IPS DF 4.7 (cell line): ENCODE results near the gene NHSL1.

Experiments
- DNase-seq: peaks from one replicate; pipeline ENCODE4 v3.0.0-alpha.2; 2013; ENCODE audit warnings: low spot score; ENCODE audit errors: extremely low read depth

The NHSL1 gene

DNA sequence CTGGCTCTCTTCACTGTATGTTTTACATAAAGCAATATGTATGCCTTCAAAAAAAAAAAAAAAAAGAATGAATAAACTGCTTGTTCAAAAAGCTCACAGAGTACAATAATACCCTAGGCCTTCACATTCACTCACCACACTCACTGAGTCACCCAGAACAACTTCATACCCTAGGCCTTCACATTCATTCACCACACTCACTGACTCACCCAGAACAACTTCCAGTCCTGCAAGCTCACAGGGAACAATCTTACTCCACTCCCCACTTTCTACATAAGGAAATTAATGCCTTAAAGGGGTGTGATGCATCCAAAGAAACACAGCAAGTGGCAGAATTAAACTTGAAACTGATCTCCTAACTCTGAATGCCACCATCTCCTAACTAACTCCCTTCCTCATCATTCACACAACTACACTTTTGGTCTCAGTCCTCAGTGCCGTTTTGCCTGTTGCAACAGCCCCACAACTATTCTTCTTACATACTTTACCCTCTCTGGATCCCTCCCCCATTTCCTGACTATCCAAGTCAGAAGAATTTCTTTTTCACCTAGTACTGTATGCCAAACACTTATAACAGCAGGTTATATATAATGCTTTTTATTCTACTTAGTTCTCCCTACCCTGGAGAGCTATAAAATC, 34.2 kb downstream of the NHSL1 start:
- DNase-seq: no peak

- no peak for DNase-seq
Measured at GRCh38 chr6:138464085-138464484, 35.2 kb downstream of the NHSL1 start.

DNA sequence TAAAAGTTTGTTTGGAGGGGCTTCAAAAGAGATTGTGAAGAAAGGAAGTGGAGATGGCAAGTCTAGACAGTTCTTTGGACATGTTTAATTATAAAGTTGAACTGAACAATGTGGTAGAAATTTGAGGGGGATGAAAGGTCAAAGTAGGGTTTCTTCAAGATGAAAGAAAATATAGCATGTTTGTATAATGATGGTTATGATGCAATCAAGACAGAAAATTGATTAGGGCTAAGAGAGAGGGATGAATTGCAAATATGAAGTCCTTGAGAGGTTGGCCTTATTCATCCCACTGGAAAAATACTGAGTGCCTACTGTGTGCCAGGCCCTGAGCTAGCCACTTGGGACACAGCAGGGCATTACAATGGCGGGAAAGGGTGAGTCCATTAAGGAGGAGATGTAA, 37.6 kb downstream of the NHSL1 start:
- no peak for DNase-seq

DNA sequence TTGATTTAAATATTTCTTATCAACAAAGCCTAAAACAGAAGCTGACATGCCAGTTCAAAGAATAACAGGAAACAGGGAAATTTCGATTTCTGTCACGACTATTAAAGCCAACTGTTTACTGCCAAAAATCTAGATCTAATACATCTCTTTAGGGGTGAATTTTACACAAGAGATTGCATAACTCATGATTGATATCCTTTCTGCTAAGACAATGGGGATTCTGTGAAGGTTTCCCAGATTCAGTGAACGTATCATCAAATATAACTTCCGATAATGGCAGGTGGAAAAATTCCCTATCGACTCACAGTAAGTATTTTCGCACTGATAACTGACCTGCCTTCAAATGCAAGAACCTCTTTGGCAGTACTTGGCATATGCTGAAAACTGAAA, 42.9 kb downstream of the NHSL1 start:
- no peak for DNase-seq

GRCh38 chr6:138455746-138456400, 43.4 kb downstream of the NHSL1 start:
- DNase-seq: no peak

DNA sequence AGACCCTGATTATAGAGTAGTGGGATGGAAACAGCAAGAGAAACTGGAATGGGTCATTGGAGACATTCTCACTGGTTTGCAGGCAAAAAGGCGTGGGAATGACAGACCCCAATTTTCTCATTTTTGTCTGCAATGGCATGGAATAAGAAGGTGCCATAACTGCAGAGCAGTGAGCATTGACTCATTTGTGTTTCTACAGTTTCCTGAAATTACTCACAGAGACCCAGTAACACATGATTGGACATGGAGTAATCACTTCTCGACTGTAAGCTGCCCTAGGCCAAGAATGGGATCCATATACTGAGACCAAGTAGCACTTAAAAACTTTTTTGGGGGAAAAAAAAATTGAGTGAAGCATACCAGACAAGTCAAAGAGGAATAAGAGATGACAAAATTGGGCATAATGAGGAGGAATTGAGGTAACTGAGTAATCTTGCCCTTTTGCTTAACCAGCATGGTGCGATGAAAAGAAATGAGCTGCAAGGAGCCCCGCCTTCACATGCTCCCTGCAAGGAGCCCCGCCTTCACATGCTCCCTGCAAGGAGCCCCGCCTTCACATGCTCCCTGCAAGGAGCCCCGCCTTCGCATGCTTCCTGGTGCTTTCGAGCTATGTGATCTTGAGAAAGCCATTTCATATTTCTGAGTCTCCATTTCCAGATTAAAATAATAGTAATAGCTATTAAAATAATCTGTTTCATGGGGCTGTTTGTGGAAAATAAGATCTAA, 44.1 kb downstream of the NHSL1 start:
- DNase-seq: no peak

DNA sequence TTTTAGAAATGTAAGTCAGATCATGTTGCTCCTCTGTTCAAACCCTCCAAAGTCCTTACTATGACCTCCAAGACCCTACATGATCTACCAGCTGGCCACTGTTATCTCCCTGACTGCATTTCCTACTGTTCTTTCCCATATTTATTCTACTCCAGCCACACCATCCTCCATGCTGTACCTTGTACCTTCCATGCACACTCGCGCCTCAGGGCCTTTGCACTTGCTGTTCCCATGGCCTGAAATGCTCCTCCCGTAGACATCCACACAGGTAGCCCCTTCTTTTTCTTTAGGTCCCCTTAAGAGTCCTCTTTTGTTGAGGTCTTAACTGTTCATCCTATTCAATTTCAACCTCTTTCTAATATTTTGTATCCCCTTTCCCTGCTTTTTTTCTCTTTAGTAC, 48.3 kb downstream of the NHSL1 start:
- no peak for DNase-seq

DNA sequence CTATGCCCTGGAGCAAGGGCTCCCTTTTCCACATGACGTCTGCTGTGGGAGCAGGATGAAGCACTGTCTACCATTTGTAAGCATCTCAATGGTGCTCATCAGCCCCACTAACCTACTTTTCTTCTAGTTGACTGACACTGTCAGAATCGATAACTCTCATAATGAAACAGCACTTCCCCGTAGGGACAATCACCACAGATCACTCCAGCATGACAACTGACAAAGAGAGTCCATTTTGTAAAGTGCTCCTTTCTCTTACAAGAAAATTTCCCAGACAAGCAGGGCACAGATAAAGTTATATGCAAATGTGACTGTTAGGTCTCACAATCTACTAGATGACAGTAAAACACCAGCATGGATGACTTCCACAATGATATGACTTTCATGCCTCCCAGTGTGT, 48.8 kb downstream of the NHSL1 start:
- no peak for DNase-seq

DNA sequence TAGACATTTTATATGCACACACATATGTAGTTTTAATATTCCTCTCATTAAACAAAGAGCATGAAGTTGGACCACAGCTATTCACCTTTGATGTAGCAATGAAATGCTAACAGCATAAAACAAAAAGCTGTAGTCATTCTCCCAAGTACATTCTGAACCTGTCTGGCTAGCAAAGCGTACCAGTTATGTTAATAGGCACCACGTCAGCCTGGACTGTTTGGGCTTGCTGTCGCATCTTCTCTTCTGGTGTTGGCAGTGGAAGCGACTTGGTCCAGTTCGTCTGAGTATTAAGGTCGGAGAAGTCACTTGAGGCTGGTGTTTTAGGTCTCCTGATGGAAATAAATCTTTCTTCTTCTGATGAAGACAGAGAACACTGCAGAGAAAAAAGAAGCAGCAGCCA, 52.5 kb downstream of the NHSL1 start:
- DNase-seq: no peak

GRCh38 chr6:138443979-138444378, 55.3 kb downstream of the NHSL1 start:
- DNase-seq: no peak

DNA sequence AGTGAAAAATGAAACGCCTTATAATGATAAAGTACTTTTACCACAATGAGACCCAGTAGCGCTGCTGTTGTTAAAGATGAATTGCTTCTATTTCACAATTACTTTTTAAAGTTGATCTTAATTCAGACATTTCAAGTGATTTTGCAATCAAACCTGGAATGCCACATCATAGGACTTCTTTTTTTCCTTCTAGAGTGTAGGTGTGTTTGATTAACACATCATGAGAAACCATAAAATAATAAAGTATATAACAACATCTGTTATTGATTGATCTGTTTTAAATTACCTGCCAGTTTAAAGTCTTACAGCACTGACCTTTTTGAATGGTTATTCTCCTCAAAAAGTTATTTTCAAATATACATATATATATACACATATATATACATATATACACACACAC, 56.6 kb downstream of the NHSL1 start:
- no peak for DNase-seq

- DNase-seq: no peak
Measured at GRCh38 chr6:138441965-138442364, 57.3 kb downstream of the NHSL1 start.

- no peak for DNase-seq
Measured at GRCh38 chr6:138440758-138441357, 58.4 kb downstream of the NHSL1 start.

DNA sequence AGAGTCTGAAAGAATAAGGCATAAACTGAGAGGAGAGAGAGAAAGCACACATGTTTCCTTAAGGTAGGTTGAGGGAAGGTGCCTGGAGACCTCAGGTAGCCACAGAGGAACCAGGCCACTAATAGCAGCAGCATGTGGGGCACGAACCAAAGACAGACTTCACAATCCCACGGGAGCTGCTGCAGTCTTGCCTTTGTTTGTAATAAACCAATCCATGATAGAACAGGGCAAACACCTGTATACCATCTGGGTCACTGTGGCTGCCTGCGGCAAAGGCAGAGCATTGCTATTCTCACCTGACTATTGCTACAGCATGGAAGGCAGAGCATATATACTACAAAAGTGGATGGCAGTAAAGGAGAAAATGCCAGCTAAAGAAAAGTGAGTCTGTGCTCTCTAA, 59.0 kb downstream of the NHSL1 start:
- DNase-seq: no peak

- no peak for DNase-seq
Measured at GRCh38 chr6:138439546-138439945, 59.7 kb downstream of the NHSL1 start.

DNA sequence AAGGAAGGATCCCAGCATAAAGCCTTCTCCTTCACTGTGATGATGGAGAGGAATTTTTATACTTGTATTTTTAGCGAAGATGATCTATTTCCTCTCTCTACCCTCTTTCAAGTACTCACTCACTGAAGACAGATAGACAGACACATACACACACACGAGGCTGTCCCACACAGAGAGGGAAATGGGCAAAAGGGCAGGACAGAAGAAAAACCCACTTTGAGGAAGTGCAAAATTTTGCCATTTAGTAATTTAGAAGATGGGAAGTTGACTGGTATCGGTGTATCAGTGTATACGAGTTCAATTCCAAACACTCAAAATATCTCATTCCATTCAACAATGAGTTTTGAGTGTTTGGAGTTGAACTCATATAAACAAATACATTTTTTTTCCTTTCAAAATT, 64.4 kb downstream of the NHSL1 start:
- DNase-seq: no peak

DNA sequence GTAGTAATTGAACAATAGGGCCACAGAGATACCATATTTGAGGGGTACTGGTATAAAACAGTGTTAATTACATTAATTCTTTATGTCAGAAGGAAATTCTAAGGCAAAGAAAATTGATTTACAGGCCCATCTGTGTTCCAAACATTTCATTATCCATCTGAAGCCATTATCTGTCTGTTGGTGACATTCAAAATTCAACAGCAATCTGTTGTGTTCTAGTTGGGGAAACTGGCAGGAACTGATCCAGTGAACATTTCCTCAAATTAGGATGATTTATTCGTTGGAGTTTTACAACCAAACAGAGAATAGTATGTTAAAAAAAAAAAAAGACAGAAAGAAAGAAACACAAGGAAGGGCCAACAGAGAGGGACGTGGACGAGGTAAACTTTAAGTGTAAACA, 65.2 kb downstream of the NHSL1 start:
- no peak for DNase-seq

- DNase-seq: no peak
Measured at GRCh38 chr6:138432063-138432356, 67.3 kb downstream of the NHSL1 start.

DNA sequence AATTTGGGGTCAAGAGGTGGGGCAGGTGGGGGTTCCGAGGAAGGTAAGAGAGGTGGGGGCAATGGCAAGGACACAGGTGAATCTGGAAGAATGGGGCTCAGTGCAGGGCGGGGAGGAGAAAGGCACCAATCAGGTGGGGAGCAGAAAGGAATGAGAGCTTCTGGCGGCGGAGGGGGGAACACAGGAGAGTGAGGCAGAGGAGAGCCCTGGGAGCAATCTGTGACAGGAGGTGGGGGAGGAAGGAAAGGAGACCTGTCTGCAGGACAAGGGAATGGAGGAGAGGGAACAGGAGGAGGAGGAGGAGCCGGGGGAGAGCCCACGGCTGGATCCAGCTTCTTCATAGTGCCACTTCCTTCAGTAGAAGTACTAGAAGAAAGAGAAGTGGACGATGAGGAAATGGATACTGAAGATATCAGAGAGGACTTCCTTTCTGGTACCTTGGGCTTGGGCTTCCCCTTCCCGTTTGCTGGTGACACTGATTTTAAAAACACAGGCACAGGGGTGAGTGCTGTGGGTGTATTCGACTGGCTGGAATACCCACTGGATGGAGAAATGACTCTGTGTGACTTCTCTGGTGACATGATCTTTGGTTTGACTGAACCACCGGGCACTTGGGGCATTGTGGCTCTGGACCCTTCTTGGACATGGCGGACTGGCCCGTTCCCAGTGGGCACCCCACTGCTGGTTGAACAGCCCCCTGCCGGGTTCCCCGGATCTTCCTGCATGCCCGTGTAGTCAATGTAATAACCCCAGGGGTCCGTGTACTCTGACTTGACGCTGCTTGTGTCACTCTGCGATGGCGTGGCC, 67.8 kb downstream of the NHSL1 start:
- DNase-seq: no peak

DNA sequence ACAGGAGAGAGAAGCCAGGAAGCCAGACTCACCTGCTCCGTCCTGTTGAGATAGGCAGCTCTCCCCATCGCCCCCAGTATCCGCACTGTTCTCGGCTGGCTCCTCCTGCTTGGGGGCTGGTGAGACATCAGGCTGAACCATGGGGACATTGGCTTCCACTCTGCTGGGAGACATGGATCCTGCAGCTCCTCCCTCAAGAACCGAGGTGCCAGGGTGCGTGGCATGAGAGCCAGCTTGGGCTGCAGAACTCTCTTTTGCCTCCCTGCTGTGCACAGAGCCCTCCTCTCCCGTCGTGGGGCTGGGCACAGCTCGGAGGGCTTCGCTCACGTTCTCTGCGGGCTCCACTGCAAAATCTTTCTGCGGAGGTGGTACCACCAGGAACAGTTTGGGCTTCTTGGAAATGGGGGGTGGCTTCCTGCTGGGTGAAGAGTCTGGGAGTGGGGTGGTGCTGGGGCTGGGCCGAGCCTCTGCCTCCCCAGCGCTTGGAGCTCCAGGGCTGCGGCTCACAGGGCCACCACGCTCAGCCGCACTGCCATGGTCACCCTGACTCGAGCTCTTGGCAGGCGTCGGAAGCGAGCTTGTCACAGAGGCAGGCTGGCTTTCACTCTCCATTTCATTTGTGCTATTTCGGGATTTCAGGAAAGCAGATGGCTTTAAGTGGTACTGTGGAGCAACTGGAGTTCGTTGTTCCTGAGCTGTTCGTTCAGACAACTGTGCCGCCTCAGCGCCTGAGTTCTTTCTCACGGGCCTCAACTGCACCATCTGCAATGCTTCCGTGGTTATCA, 68.7 kb downstream of the NHSL1 start:
- DNase-seq: no peak

DNA sequence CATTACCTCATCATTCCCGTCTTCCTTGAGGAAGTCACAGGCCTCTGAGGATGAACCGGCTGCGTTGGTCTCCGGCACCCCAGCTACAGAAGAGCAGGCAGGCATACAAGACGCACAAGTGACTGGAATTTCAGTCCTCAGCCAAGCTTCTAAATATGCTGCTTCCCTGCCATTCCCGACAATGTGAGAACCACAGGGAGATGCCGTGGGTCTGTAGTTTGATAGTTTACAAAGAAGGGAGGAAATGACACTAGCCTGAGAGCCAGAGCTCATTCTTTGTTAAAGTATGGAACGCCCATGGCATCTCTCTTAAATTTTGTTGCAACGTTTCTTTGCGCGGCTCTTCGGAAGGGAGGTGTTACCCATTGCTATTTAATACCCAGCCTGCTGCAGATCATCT, 69.5 kb downstream of the NHSL1 start:
- DNase-seq: no peak
